Esophagus squamous epithelium (tissue), 4 donors: Measurements from ENCODE around the gene DALRD3.

Experiments
- POLR2A ChIP-seq, 4 donors: fragments of 450-650 bp; IDR thresholded peaks; one replicate each; pipeline ENCODE4 v1.6.1; 2017; ENCODE audit warnings: antibody characterized with exemption in 4 of 4, mild to moderate bottlenecking in 4 of 4, moderate library complexity in 3 of 4
- TF ChIP-seq, protein P1 (sequence below), 6 experiments: fragments of 450-650 bp in 4 of 6; fragments of 200-600 bp in 2 of 6; sonication (generic) in 2 of 6; IDR thresholded peaks; one replicate each; pipeline ENCODE4 v1.5.1; 2016 to 2019; ENCODE audit warnings: antibody characterized with exemption in 6 of 6, mild to moderate bottlenecking in 4 of 6, moderate library complexity in 4 of 6

DNA sequence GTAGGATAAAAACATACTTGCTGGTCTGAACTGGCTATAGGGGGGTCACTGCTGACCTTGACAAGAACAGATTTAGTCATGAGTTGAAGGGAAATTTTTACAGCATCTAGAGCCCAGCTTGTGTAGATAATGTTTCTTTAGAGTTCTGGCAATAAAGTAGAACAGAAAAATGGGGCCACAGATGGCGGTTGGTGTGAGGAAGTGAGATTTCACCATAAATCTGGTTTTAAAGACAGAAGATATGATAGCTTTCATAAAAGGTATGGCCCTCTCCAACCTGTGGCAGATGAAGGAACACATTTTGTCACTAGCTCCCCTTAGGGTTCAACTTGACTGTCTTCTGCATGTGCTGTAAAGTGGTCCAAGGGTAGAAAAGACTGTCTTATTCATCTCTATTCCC is 35.2 kb upstream of the DALRD3 start:
- no peak for TF ChIP-seq POLR2A (IDR thresholded peaks at IDR 0.05)
- TF ChIP-seq, protein P1, sequence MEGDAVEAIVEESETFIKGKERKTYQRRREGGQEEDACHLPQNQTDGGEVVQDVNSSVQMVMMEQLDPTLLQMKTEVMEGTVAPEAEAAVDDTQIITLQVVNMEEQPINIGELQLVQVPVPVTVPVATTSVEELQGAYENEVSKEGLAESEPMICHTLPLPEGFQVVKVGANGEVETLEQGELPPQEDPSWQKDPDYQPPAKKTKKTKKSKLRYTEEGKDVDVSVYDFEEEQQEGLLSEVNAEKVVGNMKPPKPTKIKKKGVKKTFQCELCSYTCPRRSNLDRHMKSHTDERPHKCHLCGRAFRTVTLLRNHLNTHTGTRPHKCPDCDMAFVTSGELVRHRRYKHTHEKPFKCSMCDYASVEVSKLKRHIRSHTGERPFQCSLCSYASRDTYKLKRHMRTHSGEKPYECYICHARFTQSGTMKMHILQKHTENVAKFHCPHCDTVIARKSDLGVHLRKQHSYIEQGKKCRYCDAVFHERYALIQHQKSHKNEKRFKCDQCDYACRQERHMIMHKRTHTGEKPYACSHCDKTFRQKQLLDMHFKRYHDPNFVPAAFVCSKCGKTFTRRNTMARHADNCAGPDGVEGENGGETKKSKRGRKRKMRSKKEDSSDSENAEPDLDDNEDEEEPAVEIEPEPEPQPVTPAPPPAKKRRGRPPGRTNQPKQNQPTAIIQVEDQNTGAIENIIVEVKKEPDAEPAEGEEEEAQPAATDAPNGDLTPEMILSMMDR (IDR thresholded peaks at IDR 0.05): no peak
